NCI-H226 (cell line): ENCODE data around the gene SLC38A10.

Experiments used
- DNase-seq: peaks from one replicate; pipeline ENCODE4 v3.0.0-alpha.2; 2015

SLC38A10 gene

GRCh38 chr17:81273698-81274470, 21.2 kb downstream of the SLC38A10 start:
- no peak for DNase-seq

GRCh38 chr17:81272616-81273015, 22.5 kb downstream of the SLC38A10 start:
- DNase-seq = no peak

- DNase-seq = no peak
Observed at GRCh38 chr17:81271226-81271625, 23.9 kb downstream of the SLC38A10 start.

GRCh38 chr17:81270279-81270678, 24.8 kb downstream of the SLC38A10 start:
- no peak for DNase-seq

- no peak for DNase-seq
Observed at GRCh38 chr17:81267390-81268067, 27.6 kb downstream of the SLC38A10 start.

- no peak for DNase-seq
Observed at GRCh38 chr17:81265576-81265975, 29.5 kb downstream of the SLC38A10 start.

GRCh38 chr17:81264640-81265039, 30.5 kb downstream of the SLC38A10 start:
- DNase-seq = no peak

- no peak for DNase-seq
Observed at GRCh38 chr17:81263371-81264181, 31.5 kb downstream of the SLC38A10 start.

GRCh38 chr17:81261582-81262336, 33.3 kb downstream of the SLC38A10 start:
- DNase-seq = no peak

GRCh38 chr17:81261096-81261495, 34.0 kb downstream of the SLC38A10 start:
- no peak for DNase-seq

- no peak for DNase-seq
Observed at GRCh38 chr17:81260641-81261040, 34.5 kb downstream of the SLC38A10 start.

- DNase-seq = no peak
Observed at GRCh38 chr17:81260171-81260570, 34.9 kb downstream of the SLC38A10 start.

GRCh38 chr17:81259058-81259605, 36.0 kb downstream of the SLC38A10 start:
- no peak for DNase-seq

GRCh38 chr17:81258292-81258691, 36.8 kb downstream of the SLC38A10 start:
- no peak for DNase-seq

GRCh38 chr17:81257533-81257932, 37.6 kb downstream of the SLC38A10 start:
- no peak for DNase-seq

- DNase-seq = peak; percentile 96
Observed at GRCh38 chr17:81256616-81257015, 38.5 kb downstream of the SLC38A10 start.

- DNase-seq = peak; percentile 86
Observed at GRCh38 chr17:81254955-81255717, 40.0 kb downstream of the SLC38A10 start.

- DNase-seq = no peak
Observed at GRCh38 chr17:81253358-81254131, 41.6 kb downstream of the SLC38A10 start.

GRCh38 chr17:81252987-81253329, 42.1 kb downstream of the SLC38A10 start:
- no peak for DNase-seq

- DNase-seq = no peak
Observed at GRCh38 chr17:81252326-81252986, 42.7 kb downstream of the SLC38A10 start.
